ENCODE measurements around the gene DOK1.
A peak's percentile ranks its signal among the peaks of the same experiment; 100 is the strongest.

DOK1 gene

DNA sequence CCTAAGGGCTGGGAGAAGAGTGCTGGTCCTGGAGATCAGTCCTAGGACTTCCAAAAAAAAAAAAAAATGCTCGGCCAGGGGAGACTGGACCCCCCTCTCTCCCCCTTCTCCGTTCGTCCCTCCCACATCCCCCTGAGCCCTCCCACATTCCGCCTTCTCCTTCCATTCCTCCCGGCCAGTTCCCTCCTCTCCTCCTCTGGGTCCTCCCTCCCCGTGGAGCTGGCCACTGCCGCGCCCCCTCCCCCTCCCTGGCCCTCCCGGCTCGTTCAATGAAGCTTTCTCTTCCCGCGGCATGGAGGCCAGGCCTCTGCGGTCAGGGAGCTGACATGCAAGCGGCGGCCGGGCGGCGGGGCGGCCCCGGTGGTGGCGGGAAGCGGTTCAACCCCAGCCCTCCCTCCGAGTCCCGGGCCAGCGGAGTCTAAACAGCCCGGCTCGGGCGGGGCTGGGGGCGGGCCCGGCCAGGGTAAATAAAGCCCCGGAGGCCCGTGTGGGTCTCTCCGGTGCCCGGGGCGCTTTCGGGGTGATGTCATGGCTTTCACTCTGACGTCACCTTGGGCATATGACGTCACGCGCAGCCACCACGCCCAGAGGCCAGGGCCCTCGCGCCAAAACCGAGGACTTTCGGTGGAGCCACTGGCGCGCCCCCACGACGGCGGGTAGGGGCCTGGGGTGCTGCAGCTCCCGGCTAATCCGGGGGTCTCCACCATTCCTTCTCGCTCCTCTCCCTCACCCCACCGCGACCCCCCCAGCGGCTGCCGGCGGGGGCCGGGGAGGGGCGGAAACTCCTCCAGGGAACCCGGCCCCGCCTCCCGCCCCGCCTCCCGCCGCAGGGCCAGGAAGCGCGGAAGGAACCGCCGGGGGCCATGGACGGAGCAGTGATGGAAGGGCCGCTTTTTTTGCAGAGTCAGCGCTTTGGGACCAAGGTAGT lies at the start of gene DOK1, which contains the start of gene LOXL3:
Gene DOK1 (plus strand): TSS at position 829 of the 928 bp plus-strand sequence. CDS start 35 bp downstream, at position 864.
Gene LOXL3 (minus strand): TSS at position 51 of the 928 bp plus-strand sequence. CDS start 1,308 bp downstream, outside the sequence.
- peak; percentile 78 for DNase-seq (ENCODE audit: low read depth)

DNA sequence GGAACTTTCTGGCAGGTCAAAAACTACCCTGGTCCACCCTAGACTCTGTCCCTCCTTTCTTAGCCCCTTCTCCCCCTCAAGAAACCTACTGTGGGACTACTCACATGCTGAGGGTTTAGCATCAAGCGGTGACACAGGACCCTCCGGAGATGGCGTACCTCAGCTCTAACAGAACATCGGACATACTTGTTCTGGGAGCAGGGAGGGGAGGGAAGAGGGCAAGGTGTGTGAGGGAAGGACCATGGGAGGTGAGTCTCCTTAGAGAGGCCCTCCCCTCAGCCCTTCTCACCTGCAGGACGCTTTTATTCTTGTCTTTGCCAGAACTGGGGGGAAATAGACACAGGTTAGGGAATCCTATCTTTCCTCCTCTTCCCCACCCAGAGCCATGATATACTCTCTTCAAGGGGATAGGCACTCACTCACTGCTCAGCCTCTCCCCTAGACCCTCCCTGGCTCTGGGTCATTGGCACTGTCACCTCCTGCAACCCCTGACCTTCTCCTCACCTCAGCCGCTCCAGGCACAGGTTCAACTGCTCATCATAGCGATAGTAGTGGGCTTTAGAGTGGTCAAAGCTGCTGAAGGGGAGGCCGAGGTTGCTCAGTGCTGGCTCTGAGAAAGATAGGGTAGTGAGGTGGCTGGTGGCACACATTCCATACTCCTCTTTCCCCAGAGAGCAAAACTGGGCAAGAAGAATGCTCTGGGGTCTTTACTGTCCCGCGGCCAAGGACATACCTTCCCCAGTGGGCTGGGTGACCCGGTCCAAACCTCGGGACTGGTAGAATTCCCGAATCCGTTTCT lies 48.9 kb upstream of the DOK1 start:
- no peak for DNase-seq (ENCODE audit: low read depth)

- peak; percentile 99 for DNase-seq (ENCODE audit: low read depth)
These were observed 47.2 kb upstream of the DOK1 start, which contains the start of gene PCGF1 for GRCh38 chr2:74507145-74507925. Gene PCGF1, minus strand, starts transcription at chr2:74507695. Its CDS starts 27 bp downstream, at chr2:74507668.

GRCh38 chr2:74507926-74508520 lies 46.5 kb upstream of the DOK1 start:
- DNase-seq (ENCODE audit: low read depth) = no peak

DNA sequence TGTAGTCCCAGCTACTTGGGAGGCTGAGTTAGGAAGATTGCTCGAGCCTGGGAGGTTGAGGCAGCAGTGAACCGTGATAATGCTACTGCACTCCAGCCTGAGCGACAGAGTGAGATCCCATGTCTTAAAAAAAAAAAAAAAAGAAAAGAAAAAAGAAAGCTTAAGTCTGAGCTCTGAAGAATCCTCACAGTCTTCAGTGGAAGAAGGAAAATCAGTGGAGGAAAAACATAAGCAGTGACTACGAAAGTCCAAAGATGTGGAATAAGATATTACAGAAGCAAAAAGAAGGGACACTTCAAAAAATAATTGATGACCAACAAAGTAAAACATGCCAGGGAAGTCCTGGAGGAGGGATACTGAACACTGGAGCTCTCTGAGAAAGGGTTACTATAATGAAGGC lies 44.2 kb upstream of the DOK1 start:
- DNase-seq (ENCODE audit: low read depth) = no peak

DNA sequence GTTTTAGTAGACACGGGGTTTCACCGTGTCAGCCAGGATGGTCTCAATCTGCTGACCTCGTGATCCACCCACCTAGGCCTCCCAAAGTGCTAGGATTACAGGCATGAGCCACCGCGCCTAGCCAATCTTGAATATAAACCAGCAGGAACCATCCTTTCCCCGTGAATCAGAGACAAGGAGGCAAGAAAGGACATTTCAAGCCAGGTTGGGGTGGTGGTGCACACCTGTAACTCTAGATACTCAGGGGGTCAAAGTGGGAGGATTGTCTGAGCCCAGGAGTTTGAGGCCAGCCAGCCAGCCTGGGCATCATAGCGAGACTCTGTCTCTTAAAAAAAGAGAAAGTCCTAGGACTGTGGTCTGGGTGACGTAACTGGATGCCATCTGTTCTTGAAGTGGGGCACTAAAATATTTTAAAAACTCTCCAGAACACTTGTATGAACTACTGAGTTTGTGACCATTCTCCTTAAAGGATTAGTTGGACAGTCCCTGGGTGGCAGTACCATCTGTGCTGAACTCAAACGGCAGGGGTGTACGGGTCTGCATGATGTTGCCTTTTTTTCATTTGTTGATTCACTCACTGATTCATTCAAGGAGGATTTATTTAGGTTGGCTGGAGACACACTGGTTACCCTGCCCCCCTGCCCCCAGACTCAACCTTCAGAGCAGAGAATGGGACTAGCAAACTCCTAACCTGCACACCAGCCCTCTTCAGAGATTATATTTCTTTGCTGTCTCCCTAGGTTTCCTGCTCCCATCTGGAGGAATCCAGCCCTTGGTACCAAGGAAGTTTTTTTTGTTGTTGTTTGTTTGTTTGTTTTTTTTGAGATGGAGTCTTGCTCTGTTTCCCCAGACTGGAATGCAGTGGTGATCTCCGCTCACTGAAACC lies 43.2 kb upstream of the DOK1 start:
- no peak for DNase-seq (ENCODE audit: low read depth)

DNA sequence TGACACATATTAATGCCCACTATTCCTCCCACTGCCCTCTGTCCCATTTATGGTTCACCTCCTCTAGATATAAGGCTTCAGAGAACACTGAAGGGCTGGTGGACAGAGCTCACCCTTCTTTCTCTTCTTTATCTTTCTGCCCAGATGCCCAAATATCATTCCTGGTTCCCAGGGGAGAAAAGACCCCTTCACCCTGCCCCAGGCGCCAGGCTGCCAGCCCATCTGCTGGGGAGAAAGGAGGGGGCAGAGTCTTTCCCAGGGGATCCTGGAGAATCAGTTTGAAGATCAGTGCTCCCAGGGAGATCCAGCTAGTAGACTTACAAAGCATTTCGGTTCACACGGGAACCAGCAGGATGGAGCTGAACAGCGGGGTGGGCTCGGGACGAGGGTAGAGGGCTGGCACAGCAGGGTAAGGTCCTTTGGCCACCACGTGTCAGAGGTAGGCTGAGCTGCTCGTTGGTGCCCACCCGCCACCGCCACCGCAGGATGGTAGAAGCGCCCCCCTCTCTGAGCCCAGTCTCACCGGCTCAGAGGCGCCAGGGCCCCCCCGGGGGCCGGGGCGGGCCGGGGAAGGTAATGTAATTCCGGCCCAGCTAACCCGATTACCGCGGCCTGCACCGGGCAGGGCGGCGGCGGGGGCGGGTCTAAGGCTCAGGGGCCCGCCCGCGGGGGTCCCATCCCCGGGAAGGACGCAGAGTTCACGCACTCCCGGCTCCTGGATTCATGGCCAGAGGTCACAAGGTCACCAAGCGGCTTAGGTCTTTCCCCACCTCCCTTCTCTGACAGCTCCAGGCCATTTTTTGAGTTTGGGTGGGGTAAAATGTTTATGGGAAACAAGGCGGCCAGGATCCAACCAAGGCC lies 41.5 kb upstream of the DOK1 start:
- DNase-seq (ENCODE audit: low read depth) = no peak

DNA sequence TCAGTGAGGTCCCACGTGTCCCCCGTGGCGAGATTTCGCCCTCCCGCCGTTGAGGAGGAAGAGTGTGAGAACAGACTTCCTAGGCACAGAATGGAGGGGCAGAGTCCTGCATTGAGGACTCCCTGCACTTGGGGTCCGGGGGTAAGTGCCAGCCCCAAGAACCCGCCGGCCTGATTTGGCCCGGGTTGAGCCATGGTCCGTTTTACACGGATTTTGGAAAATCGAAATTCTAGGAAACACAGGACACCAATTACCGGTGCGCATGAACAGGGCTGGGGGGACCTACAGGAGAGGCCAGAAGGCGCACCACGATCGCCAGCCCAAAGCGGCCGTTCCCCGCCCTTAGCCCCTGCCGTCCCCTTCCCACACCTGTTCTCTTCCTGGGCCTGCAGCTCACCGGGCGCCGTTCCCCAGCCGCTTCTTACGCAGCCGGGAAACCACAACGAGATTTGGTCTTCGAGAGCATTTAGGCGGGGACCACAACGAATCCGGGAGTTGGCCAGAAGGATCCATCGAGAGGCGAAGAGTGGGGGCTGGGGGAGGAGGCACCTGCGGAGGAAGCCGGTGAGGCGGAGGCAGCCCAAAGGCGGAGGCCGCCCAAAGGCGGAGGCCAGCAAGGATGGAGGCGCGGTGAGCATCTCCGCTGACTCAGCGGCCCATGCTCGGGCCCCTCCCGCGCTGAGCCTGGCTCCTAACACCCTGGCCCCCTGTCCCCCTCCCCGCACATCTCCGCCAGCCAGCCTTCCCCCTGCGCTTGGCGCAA lies 40.7 kb upstream of the DOK1 start:
- no peak for DNase-seq (ENCODE audit: low read depth)

GRCh38 chr2:74514368-74515270 lies 39.9 kb upstream of the DOK1 start, which contains the start of gene TLX2:
Gene TLX2, plus strand, starts transcription at chr2:74514450. Its CDS starts 357 bp downstream, at chr2:74514807.
- DNase-seq (ENCODE audit: low read depth) = no peak

DNA sequence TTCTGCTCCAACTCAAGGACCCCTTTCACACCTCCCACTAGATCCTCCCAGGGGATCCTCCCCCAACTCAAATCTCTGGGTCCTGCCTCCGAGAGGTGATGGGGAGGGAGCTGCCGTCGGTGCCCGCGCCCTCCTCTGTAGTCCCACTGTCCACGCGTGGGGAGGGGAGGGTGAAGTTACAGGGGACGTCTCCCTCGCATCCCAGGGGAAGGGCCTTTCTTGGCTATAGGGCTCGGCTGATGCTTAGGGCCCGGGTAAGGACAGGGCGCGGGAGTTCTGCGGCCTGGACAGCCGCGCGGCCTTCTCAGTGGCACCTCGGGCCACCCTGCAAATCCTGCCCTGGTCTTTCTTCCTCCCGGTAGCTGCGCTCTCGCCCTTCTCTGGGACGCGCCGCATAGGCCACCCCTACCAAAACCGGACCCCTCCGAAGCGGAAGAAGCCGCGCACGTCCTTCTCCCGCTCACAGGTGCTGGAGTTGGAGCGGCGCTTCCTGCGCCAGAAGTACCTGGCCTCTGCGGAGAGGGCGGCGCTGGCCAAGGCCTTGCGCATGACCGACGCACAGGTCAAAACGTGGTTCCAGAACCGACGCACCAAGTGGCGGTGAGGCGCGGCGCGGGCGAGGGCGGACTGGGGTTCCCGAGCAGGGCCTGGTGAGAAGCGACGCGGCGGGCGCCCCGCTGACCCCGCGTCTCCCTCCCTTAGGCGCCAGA lies 39.1 kb upstream of the DOK1 start:
- no peak for DNase-seq (ENCODE audit: low read depth)

DNA sequence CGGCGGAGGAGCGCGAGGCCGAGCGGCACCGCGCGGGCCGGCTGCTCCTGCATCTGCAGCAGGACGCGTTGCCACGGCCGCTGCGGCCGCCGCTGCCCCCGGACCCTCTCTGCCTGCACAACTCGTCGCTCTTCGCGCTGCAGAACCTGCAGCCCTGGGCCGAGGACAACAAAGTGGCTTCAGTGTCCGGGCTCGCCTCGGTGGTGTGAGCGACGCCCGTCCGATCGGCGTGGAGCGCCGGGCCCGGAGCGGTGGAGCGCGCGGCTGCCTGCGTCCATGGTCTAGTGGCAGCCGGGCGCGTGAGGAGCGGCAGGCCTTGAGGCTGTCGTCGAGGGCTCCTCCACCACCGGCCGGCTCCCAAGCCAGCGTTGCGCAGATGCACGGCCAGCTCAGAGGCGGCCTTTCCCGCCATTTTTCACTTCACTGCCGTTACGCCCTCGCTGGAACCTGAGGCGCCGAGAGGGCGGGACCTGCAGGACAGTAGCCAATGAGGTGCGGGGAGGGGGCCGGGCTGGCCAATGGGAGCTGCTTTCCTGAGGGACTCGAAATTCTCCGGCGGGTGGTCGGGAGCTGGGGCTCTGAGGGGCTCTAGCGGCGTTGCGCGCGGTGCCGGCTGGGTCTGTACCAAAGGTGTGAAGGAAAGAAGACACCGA lies 38.4 kb upstream of the DOK1 start:
- DNase-seq (ENCODE audit: low read depth) = peak; percentile 72

GRCh38 chr2:74516650-74517049 lies 37.9 kb upstream of the DOK1 start:
- DNase-seq (ENCODE audit: low read depth) = no peak

- no peak for DNase-seq (ENCODE audit: low read depth)
These were observed 32.0 kb upstream of the DOK1 start for GRCh38 chr2:74522516-74522915.

DNA sequence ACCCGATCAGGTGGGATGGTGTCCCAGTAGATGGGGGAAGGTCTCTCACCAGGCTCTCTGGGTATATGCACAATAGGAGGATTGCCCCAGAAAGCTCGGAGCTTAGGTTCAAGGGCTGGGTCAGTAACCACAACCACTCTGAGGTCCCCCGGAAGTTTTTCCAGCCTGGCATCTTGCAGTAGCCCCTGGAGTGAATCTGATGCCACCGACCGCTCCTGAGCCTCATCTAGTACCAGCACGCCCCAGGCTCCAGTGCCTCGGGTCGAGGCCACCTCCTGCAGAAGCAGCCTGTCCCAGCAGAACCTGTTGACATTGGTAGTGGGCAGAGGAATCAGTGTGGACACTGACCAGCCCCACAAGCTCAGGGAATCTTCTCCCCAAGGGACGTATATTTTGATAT lies 30.5 kb upstream of the DOK1 start:
- no peak for DNase-seq (ENCODE audit: low read depth)

GRCh38 chr2:74524955-74525716 lies 29.4 kb upstream of the DOK1 start:
- DNase-seq (ENCODE audit: low read depth) = no peak

Data from activated T-cell treated with anti-CD3 and anti-CD28 coated beads for 24 hours (primary cell).